Measurements from ENCODE around the gene NXPH4. TPM values are rescaled to one million over a fixed set of nuclear protein-coding genes. Genes with fewer than 3 reads are reported as not detected.

The NXPH4 gene
- total RNA-seq, 1 donor from 2014 or later = not detected

GRCh38 chr12:57273516-57273915 is 56.9 kb downstream of the NXPH4 start:
- no peak for DNase-seq (ENCODE audit: low spot score)

Other genes with a start within 250 kb of the NXPH4 start
- gene ZBTB39, start 210.2 kb upstream of the NXPH4 start, total RNA-seq = 7.5 TPM
- gene TAC3, start 200.3 kb upstream of the NXPH4 start, total RNA-seq = not detected
- gene MYO1A, start 166.7 kb upstream of the NXPH4 start, total RNA-seq = 0.23 TPM
- gene NEMP1, start 138.0 kb upstream of the NXPH4 start, total RNA-seq = 12.5 TPM
- gene NAB2, start 127.7 kb upstream of the NXPH4 start, total RNA-seq = 16.2 TPM
- gene STAT6, start 105.4 kb upstream of the NXPH4 start, total RNA-seq = 280 TPM
- 180 TPM for gene LRP1, start 88.3 kb upstream of the NXPH4 start, total RNA-seq
- gene LRP1-AS, start 69.2 kb upstream of the NXPH4 start, total RNA-seq = not detected
- 97.4 TPM for gene SHMT2, start 12.9 kb downstream of the NXPH4 start, total RNA-seq
- gene STAC3, start 34.4 kb downstream of the NXPH4 start, total RNA-seq = 3.0 TPM
- gene R3HDM2, start 214.2 kb downstream of the NXPH4 start, total RNA-seq = 75.3 TPM
- gene INHBC, start 218.0 kb downstream of the NXPH4 start, total RNA-seq = not detected
- gene INHBE, start 238.5 kb downstream of the NXPH4 start, total RNA-seq = 0.23 TPM
- gene GLI1, start 243.0 kb downstream of the NXPH4 start, total RNA-seq = 4.2 TPM

All from ureter (tissue), 1 donor.